Measurements from ENCODE around the gene FSIP2. TPM values are rescaled to one million over a fixed set of nuclear protein-coding genes. Genes with fewer than 3 reads are reported as not detected.
"Not testable (repeated sequence)": the region's sequence is repeated elsewhere in the genome, so short reads cannot be mapped to it uniquely, and the experiment has no call there.

The FSIP2 gene
- total RNA-seq, 1 experiment from 2014 or later, result not detected

DNA sequence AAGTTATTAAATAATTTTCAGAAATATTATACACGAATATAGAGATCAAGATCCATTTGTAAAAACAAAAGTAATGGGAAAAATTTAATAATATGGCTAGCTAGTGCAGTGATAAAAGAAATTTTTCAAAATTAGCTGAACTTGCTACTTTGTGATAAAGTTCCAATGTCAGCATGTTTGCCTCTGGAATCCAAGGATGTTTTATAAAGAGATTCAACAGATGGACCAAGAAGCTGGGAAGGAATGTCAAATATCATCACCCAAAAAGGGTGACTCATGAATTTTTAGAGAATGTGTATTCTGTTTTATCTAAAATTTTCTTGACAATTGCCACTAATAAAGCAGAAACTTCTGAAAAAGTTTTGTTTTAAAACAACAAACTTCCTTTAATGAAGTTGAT is 95.3 kb downstream of the FSIP2 start:
- Histone ChIP-seq H3K4me1 (replicated peaks) (no peaks in the 10 kb centered on the region), H3K27ac (no peak overlapping the region), H3K36me3 (no peaks in the 10 kb centered on the region), H3K9me3 (replicated peaks) (no peaks in the 10 kb centered on the region; the same call in 1 of the 2 replicates), H3K27me3 (replicated peaks) (no peaks in the 10 kb centered on the region), H3K4me3 (no peak overlapping the region)
- DNase-seq (ENCODE audit: low read depth in 1 of 2, low spot score in 2 of 2), result no peak

DNA sequence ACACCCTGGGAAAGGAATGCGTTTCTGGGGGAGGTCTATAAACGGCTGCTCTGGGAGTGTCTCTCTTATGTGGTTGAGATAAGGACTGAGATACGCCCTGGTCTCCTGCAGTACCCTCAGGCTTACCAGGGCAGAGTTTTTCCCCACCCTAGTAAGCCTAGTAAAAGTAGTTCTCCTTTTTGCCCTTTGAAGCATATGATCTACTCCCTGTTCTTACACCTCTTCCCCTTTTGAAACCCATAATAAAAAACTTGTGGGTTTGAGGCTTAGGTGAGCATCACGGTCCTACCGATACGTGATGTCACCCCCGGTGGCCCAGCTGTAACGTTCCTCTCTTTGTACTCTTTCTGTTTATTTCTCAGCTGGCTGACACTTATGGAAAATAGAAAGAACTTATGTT is 97.4 kb downstream of the FSIP2 start:
- Histone ChIP-seq H3K27me3 (replicated peaks) (no peaks in the 10 kb centered on the region), H3K4me3 (no peak overlapping the region), H3K27ac (no peak overlapping the region), H3K4me1 (replicated peaks) (no peaks in the 10 kb centered on the region), H3K36me3 (no peaks in the 10 kb centered on the region), H3K9me3 (replicated peaks) (no peaks in the 10 kb centered on the region; the same call in 1 of the 2 replicates)
- DNase-seq (ENCODE audit: low read depth in 1 of 2, low spot score in 2 of 2), result no peak

GRCh38 chr2:185854885-185855284 is 116.3 kb downstream of the FSIP2 start:
- no peaks in the 10 kb centered on the region for H3K36me3 ChIP-seq
- no peaks in the 10 kb centered on the region for H3K27me3 ChIP-seq (replicated peaks)
- H3K4me3 ChIP-seq, result no peak overlapping the region
- no peaks in the 10 kb centered on the region for H3K4me1 ChIP-seq (replicated peaks)
- DNase-seq (ENCODE audit: low read depth in 1 of 2, low spot score in 2 of 2), result no peak
- 0 out of 2 replicates have a peak, but pooled peaks cover 4% of the 10 kb centered on the region for H3K9me3 ChIP-seq (replicated peaks)
- H3K27ac ChIP-seq, result no peak overlapping the region

- Histone ChIP-seq H3K9me3 (replicated peaks) (0 out of 2 replicates have a peak, but pooled peaks cover 4% of the 10 kb centered on the region), H3K4me3 (no peak overlapping the region)
- DNase-seq (ENCODE audit: low read depth in 1 of 2, low spot score in 2 of 2), result no peak
Measured at GRCh38 chr2:185857691-185858090, 119.1 kb downstream of the FSIP2 start.

DNA sequence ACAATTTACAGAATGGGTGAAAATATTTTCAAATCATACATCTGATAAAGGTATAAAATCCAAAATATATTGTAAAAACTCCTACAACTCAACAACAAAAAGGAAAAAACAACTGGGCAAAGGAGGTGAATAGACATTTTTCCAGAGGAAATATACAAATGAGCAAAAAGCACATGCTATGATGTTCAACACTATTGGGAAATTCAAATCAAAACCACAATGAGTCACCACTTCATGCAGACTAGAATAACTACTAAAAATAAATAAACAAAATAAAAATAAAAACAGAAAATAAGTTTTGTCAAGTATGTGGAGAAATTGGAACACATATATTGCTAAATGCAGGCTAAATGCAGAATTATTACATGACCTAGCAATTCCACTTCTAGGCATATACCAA is 120.9 kb downstream of the FSIP2 start:
- Histone ChIP-seq H3K9me3 (replicated peaks) (0 out of 2 replicates have a peak, but pooled peaks cover 4% of the 10 kb centered on the region), H3K27ac (no peak overlapping the region), H3K4me1 (replicated peaks) (no peaks in the 10 kb centered on the region), H3K27me3 (replicated peaks) (no peaks in the 10 kb centered on the region), H3K4me3 (no peak overlapping the region), H3K36me3 (no peaks in the 10 kb centered on the region)
- no peak for DNase-seq (ENCODE audit: low read depth in 1 of 2, low spot score in 2 of 2)

More at GRCh38 chr2:185857691-185858090, 119.1 kb downstream of the FSIP2 start:
- no peaks in the 10 kb centered on the region for H3K36me3 ChIP-seq
- no peaks in the 10 kb centered on the region for H3K27me3 ChIP-seq (replicated peaks)
- no peaks in the 10 kb centered on the region for H3K4me1 ChIP-seq (replicated peaks)
- H3K27ac ChIP-seq, result no peak overlapping the region

- Histone ChIP-seq H3K36me3 (no peaks in the 10 kb centered on the region), H3K4me3 (no peak overlapping the region), H3K4me1 (replicated peaks) (no peaks in the 10 kb centered on the region), H3K27me3 (replicated peaks) (no peaks in the 10 kb centered on the region), H3K27ac (no peak overlapping the region), H3K9me3 (replicated peaks) (0 out of 2 replicates have a peak, but pooled peaks cover under 1% of the 10 kb centered on the region)
- no peak for DNase-seq (ENCODE audit: low read depth in 1 of 2, low spot score in 2 of 2)
Measured at GRCh38 chr2:185860321-185860720, 121.7 kb downstream of the FSIP2 start.

DNA sequence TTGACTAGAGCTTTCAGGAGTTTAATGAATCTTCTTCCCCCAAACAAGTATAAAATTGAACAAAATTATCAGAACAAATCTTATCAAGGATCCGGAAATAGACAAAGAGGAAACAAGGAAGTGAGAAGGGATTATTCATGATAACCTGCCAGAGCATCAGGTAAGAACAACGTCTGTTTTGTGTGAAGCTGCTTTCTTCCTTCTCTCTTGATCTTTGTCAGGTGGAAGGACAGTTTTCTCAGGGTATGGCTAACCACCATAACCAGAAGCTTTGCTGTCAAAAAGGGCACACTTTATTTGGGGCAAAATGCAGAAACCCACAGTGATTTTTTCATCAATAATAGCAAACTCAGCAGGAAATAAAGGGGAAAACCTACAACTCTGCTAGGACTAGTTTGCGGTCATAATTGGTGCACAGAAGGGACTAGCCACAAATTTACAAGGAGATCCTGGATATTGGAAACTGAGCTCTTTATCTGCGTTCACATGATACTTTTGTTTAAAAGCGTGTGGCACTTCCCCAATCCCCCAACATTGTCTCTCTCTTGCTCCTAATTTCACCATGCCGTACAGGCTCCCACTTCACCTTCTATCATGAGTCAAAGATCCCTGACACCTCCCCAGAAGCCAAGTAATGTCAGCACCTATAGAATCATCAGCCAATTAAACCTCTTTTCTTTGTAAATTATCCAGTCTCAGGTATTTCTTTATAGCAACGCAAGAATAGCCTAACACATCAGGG is 124.2 kb downstream of the FSIP2 start:
- no peak overlapping the region for H3K4me3 ChIP-seq
- H3K27me3 ChIP-seq (replicated peaks), result no peaks in the 10 kb centered on the region
- H3K9me3 ChIP-seq (replicated peaks), result no peaks in the 10 kb centered on the region
- no peak overlapping the region for H3K27ac ChIP-seq
- no peaks in the 10 kb centered on the region for H3K4me1 ChIP-seq (replicated peaks)
- no peaks in the 10 kb centered on the region for H3K36me3 ChIP-seq
- no peak for DNase-seq (ENCODE audit: low read depth in 1 of 2, low spot score in 2 of 2)

DNA sequence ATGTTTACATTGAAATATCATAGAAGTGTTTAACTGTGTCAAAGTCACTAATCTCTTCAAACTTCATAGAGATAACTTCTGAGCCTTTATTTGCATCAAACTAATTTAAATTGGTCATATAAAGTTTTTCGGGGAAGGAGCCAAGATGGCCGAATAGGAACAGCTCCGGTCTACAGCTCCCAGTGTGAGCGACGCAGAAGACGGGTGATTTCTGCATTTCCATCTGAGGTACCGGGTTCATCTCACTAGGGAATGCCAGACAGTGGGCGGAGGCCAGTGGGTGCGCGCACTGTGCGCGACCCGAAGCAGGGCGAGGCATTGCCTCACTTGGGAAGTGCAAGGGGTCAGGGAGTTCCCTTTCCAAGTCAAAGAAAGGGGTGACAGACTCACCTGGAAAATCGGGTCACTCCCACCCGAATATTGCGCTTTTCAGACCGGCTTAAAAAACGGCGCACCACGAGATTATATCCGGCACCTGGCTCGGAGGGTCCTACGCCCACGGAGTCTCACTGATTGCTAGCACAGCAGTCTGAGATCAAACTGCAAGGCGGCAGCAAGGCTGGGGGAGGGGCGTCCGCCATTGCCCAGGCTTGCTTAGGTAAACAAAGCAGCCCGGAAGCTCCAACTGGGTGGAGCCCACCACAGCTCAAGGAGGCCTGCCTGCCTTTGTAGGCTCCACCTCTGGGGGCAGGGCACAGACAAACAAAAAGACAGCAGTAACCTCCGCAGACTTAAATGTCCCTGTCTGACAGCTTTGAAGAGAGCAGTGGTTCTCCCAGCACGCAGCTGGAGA is 126.1 kb downstream of the FSIP2 start:
- not testable (repeated sequence) for H3K27ac ChIP-seq; H3K4me1 ChIP-seq (replicated peaks); H3K36me3 ChIP-seq; H3K9me3 ChIP-seq (replicated peaks); DNase-seq (ENCODE audit: low read depth in 1 of 2, low spot score in 2 of 2); H3K4me3 ChIP-seq; H3K27me3 ChIP-seq (replicated peaks)

- Histone ChIP-seq H3K27ac (no peak overlapping the region), H3K36me3 (no peaks in the 10 kb centered on the region), H3K27me3 (replicated peaks) (no peaks in the 10 kb centered on the region), H3K4me3 (no peak overlapping the region), H3K4me1 (replicated peaks) (no peaks in the 10 kb centered on the region), H3K9me3 (replicated peaks) (no peaks in the 10 kb centered on the region)
- no peak for DNase-seq (ENCODE audit: low read depth in 1 of 2, low spot score in 2 of 2)
Measured at GRCh38 chr2:185875136-185875931, 136.7 kb downstream of the FSIP2 start.

DNA sequence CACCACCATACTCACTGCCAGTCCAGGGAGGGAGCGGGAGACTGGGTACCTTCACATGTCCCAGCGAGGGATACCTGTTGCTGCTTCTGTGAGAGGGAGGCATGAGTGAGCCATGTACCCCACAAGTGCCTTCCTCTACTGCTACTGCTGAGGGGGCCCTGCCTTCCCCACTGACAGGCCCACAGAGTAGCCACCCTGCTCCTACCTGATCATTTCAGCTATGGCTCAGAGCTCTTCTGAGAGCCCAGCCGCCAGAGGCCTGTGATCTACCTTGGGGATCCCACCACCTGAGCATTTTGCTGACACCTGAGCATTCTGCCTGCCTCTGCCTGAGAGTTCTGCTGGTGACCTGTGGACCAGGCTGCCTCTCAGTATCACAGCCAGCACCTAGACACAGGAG is 137.6 kb downstream of the FSIP2 start:
- no peak overlapping the region for H3K27ac ChIP-seq

GRCh38 chr2:185880396-185880795 is 141.8 kb downstream of the FSIP2 start:
- H3K4me1 ChIP-seq (replicated peaks), result no peaks in the 10 kb centered on the region
- DNase-seq (ENCODE audit: low read depth in 1 of 2, low spot score in 2 of 2), result no peak
- no peaks in the 10 kb centered on the region for H3K36me3 ChIP-seq
- H3K27me3 ChIP-seq (replicated peaks), result no peaks in the 10 kb centered on the region
- H3K27ac ChIP-seq, result no peak overlapping the region
- no peaks in the 10 kb centered on the region for H3K9me3 ChIP-seq (replicated peaks)
- no peak overlapping the region for H3K4me3 ChIP-seq

More for the DNA sequence above, 137.6 kb downstream of the FSIP2 start:
- Histone ChIP-seq H3K9me3 (replicated peaks) (no peaks in the 10 kb centered on the region), H3K4me1 (replicated peaks) (no peaks in the 10 kb centered on the region), H3K36me3 (no peaks in the 10 kb centered on the region), H3K27me3 (replicated peaks) (no peaks in the 10 kb centered on the region), H3K4me3 (no peak overlapping the region)
- no peak for DNase-seq (ENCODE audit: low read depth in 1 of 2, low spot score in 2 of 2)

Measured in SJSA1 (cell line).